Measurements from ENCODE around the gene PDZRN4.

DNA sequence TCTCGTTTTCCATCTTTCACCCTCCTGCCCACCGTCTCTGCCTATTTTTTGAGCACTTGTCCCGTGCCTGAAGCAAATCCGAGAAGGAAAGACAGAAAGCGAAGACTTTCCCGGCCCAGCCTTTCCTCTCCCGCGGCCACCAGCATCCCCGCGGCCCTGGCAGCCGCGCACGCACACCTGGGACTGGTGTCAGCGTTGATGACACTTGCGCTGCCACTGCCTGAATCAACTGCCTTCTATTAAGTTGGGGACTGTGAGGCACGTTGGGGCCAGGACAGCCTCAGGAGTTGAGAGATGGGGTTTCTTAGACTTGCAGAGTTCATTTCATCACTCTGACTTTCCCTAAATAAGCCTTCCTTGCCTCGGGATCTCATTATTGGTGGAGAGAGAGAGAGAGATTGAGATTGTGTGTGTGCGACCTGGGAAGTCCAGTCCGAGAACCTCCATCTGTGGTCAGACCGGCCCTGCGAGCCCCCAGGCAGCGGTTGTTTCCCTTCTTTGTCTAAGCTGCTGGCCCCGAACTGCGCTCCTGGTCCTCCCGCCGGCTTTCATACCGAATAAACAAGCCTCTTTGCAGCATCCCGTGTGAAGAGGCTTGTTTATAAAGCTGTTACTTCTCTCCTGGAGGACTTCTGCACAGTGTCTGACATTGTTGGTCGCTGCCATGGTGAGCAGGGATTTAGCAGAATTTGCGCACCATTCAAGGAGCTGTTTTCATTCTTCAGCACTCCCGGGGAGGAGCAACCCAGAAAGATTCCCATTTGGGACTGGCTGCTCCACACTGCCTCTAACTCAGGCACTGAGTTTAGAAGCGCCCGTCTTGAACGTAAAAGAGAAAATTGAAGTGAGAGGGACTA is 1.5 kb downstream of the PDZRN4 start:
- TF ChIP-seq, protein P1, sequence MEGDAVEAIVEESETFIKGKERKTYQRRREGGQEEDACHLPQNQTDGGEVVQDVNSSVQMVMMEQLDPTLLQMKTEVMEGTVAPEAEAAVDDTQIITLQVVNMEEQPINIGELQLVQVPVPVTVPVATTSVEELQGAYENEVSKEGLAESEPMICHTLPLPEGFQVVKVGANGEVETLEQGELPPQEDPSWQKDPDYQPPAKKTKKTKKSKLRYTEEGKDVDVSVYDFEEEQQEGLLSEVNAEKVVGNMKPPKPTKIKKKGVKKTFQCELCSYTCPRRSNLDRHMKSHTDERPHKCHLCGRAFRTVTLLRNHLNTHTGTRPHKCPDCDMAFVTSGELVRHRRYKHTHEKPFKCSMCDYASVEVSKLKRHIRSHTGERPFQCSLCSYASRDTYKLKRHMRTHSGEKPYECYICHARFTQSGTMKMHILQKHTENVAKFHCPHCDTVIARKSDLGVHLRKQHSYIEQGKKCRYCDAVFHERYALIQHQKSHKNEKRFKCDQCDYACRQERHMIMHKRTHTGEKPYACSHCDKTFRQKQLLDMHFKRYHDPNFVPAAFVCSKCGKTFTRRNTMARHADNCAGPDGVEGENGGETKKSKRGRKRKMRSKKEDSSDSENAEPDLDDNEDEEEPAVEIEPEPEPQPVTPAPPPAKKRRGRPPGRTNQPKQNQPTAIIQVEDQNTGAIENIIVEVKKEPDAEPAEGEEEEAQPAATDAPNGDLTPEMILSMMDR (IDR thresholded peaks at IDR 0.05): no peak
- no peak for TF ChIP-seq POLR2A (IDR thresholded peaks at IDR 0.05)
